ENCODE data around the gene PDE3B. TPM values are rescaled to one million over a fixed set of nuclear protein-coding genes. Genes with fewer than 3 reads are reported as not detected.

PDE3B gene
- total RNA-seq, 6 donors from 2014 or later = 19.3 to 62.7 (median 25.2) TPM

- WGBS, 2 donors = 73 to 89% methylated on average over 3 of the region's 3 CpGs
- Histone ChIP-seq H3K27me3 (no peaks in the 10 kb centered on the region), H3K9me3 (no peaks in the 10 kb centered on the region), H3K27ac (no peak overlapping the region), H3K4me1 (peaks cover 0 to 4% (median 0%) of the 10 kb centered on the region in 4 donors), H3K36me3 (no peaks in the 10 kb centered on the region), H3K4me3 (no peak overlapping the region)
- DNase-seq = no peak
- peak in 1 of 2 donors; percentile 43 for ATAC-seq (ENCODE audit: low FRiP score in 2 of 2)
- no peak for TF ChIP-seq POLR2A (IDR thresholded peaks at IDR 0.05)
- TF ChIP-seq CTCF (IDR thresholded peaks at IDR 0.05) = no peak
- no peak for TF ChIP-seq EP300 (IDR thresholded peaks at IDR 0.05)
- TF ChIP-seq POLR2AphosphoS5 (IDR thresholded peaks at IDR 0.05) = no peak
These were observed 254.8 kb downstream of the PDE3B start for GRCh38 chr11:14898355-14898754.

GRCh38 chr11:14898906-14899305 is 255.3 kb downstream of the PDE3B start:
- Histone ChIP-seq H3K27me3 (no peaks in the 10 kb centered on the region), H3K27ac (no peak overlapping the region), H3K9me3 (no peaks in the 10 kb centered on the region), H3K4me3 (no peak overlapping the region), H3K36me3 (no peaks in the 10 kb centered on the region), H3K4me1 (peaks cover 0 to 4% (median 0%) of the 10 kb centered on the region in 4 donors)
- TF ChIP-seq EP300 (IDR thresholded peaks at IDR 0.05) (no peak), CTCF (IDR thresholded peaks at IDR 0.05) (no peak), POLR2AphosphoS5 (IDR thresholded peaks at IDR 0.05) (no peak), POLR2A (IDR thresholded peaks at IDR 0.05) (no peak)
- DNase-seq = no peak
- 68 to 78% methylated on average over 2 of the region's 2 CpGs for WGBS, 2 donors
- no peak for ATAC-seq (ENCODE audit: low FRiP score in 2 of 2)

GRCh38 chr11:14902650-14903350 is 259.2 kb downstream of the PDE3B start:
- DNase-seq (no peak), ATAC-seq (ENCODE audit: low FRiP score in 2 of 2) (no peak)
- no peaks in the 10 kb centered on the region for H3K9me3 ChIP-seq
- peaks cover 5 to 22% (median 13%) of the 10 kb centered on the region in 4 donors for H3K4me1 ChIP-seq
- H3K36me3 ChIP-seq = no peaks in the 10 kb centered on the region
- 30 to 50% methylated on average over 1 of the region's 1 CpG for WGBS, 2 donors
- no peak overlapping the region for H3K4me3 ChIP-seq
- H3K27ac ChIP-seq = no peak overlapping the region
- no peaks in the 10 kb centered on the region for H3K27me3 ChIP-seq
- TF ChIP-seq CTCF (IDR thresholded peaks at IDR 0.05) (no peak), POLR2AphosphoS5 (IDR thresholded peaks at IDR 0.05) (no peak), EP300 (IDR thresholded peaks at IDR 0.05) (no peak), POLR2A (IDR thresholded peaks at IDR 0.05) (no peak)

GRCh38 chr11:14904745-14905103 is 261.1 kb downstream of the PDE3B start:
- WGBS, 2 donors = 6 to 14% methylated on average over 8 to 26 of the region's 26 CpGs
- Histone ChIP-seq H3K36me3 (no peaks in the 10 kb centered on the region), H3K27ac (peak overlapping the region in 3 of 4 donors; percentile 50 to 67 (median 65)), H3K4me3 (peak overlapping the region; percentile 49 to 71 (median 57)), H3K27me3 (no peaks in the 10 kb centered on the region), H3K4me1 (peaks cover 8 to 28% (median 13%) of the 10 kb centered on the region in 4 donors), H3K9me3 (no peaks in the 10 kb centered on the region)
- peak; percentile 83 to 97 for DNase-seq
- ATAC-seq (ENCODE audit: low FRiP score in 2 of 2) = peak; percentile 76 to 92
- TF ChIP-seq CTCF (IDR thresholded peaks at IDR 0.05) (peak; percentile 89 to 94 (median 92)), EP300 (IDR thresholded peaks at IDR 0.05) (no peak), POLR2A (IDR thresholded peaks at IDR 0.05) (no peak)

All from upper lobe of left lung (tissue), 6 donors.